ELF-1 (cell line): ENCODE measurements around the gene WASHC2A.
"Not testable (repeated sequence)": the region's sequence is repeated elsewhere in the genome, so short reads cannot be mapped to it uniquely, and the experiment has no call there.

ENCODE experiments used
- DNase-seq: peaks from one replicate; pipeline ENCODE4 v3.0.0-alpha.2; 2016; ENCODE audit warnings: low read depth, low spot score

The WASHC2A gene

DNA sequence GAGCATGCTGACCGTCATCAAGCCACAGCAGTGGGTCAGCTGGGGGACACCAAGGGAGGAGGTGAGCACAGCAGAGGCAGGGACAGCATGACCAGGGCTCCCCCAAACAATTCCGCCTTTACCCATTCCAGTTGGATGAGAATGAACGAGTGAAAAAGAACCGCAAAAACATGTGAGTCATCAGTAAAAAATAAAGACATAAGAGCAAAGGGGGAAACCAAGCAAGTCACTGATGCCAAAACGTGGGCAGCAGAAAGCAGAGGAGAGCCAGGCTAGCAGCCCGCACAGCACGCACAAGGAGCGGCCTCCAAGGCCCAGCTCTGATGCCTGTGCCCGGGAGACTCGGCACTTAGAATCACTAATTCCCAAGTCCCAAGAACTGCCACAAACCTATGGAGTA is 7.8 kb upstream of the WASHC2A start:
- not testable (repeated sequence) for DNase-seq

DNA sequence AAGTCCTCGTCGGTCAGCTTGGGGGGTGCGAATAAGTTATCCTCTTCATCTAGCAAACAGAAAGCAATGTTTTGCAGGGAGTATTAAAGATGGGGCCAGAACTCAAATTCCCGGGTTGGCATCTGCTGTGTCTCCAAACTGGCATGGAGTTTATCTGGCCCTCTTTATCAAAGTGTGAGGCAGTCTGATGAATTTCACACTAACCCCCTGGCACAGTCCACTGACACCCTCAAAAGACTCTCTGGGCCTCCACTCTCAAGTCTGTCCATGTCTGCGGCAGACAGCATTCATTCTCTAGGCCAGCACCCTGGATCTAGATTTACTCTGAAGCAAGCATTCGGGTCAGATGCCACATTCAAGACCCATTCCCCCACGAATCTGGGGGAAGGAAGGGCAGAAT is 6.2 kb upstream of the WASHC2A start:
- not testable (repeated sequence) for DNase-seq

DNA sequence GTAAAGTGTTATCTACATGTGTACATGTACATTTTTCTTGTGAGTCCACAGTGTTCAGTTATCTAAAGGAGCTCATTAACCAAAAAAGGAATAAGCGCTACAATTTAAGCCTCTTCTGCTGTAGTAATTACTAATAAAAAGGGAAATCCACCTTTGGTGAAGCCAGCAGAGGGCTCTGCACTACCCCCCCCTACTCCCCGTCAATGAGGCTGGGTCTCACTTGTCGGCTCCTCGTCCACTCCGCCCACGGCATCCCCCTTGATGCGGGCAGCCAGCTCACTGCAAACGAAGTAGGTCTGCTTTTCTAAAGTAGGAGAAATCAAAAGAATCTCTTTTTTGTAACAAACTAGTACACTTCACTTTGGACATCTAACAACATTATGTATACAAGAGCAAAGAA is 4.7 kb upstream of the WASHC2A start:
- DNase-seq, result peak; percentile 6

DNA sequence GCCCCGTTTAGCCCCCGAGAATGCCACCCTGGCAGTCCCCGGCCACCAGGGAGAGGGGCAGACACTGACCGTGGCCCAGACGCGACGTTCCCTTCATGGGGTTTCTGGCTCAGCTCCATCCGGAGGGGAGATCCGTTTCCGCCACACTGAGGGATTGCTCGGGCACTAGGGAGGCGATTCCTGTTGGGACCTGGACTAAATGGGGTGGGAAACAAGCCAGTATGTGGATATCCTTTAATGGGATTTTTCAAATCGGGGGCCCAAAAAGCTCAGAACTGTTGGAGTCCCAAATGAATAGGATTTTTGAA is 552 bp downstream of the WASHC2A start:
- not testable (repeated sequence) for DNase-seq

GRCh38 chr10:50075139-50075538 is 7.4 kb downstream of the WASHC2A start:
- not testable (repeated sequence) for DNase-seq

DNA sequence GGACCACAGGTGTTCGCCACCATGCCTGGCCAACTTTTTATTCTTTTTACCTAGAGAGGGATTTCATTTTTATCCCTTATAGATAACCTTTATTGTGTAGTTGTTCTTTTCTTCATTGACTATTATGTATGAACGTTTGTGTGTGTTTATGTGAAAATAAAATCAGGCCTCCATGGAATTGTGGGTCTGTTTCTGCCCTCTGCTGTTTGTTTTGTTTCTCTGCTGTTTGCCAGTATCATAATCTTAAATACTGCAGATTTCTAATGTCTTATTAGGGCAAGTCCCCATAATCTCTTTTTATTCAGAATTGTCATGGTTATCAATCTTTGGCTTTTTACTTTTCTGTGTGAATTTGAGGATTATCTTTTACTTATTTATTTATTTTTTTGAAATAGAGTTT is 7.8 kb downstream of the WASHC2A start:
- not testable (repeated sequence) for DNase-seq

DNA sequence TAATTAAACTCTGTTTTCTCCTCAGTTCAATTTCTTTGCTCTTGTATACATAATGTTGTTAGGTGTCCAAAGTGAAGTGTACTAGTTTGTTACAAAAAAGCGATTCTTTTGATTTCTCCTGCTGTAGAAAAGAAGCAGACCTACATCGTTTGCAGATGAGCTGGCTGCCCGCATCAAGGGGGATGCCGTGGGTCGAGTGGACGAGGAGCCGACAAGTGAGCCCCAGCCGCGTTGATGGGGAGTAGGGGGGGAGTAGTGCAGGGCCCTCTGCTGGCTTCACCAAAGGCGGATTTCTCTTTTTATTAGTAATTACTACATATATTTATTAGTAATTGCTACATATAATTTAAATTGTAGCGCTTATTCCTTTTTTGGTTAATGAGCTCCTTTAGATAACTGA is 23.6 kb downstream of the WASHC2A start:
- DNase-seq, result not testable (repeated sequence)

DNA sequence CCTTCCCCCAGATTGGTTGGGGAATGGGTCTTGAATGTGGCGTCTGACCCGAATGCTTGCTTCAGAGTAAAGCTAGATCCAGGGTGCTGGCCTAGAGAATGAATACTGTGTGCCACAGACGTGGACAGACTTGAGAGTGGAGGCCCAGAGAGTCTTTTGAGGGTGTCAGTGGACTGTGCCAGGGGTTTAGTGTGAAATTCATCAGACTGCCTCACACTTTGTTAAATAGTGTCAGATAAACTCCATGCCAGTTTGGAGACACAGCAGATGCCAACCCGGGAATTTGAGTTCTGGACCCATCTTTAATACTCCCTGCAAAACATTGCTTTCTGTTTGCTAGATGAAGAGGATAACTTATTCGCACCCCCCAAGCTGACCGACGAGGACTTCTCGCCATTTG is 25.2 kb downstream of the WASHC2A start:
- not testable (repeated sequence) for DNase-seq

DNA sequence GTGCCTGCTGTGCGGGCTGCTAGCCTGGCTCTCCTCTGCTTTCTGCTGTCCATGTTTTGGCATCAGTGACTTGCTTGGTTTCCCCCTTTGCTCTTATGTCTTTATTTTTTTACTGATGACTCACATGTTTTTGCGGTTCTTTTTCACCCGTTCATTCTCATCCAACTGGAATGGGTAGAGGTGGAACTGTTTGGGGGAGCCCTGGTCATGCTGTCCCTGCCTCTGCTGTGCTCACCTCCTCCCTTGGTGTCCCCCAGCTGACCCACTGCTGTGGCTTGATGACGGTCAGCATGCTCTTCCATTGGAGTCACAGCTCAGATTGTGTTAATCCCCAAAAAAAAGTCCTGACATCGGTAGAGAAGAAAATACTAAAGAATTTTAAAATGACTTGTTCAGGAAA is 26.9 kb downstream of the WASHC2A start:
- not testable (repeated sequence) for DNase-seq

DNA sequence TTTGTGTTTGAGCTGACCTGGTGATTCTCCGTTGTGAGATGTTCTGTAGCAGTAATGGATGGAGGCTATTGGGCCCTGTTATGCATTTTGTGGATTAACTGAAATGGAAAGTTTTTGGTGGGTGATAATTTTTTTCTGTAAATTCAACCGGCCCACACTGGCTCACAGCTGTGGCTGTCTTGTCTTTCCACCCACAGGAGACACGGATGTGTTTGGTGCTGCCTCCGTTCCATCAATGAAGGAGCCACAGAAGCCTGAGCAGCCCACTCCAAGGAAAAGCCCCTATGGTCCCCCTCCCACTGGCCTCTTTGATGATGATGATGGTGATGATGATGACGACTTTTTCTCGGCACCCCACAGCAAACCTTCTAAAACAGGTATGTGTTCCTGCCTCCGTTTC is 27.6 kb downstream of the WASHC2A start:
- DNase-seq, result not testable (repeated sequence)

DNA sequence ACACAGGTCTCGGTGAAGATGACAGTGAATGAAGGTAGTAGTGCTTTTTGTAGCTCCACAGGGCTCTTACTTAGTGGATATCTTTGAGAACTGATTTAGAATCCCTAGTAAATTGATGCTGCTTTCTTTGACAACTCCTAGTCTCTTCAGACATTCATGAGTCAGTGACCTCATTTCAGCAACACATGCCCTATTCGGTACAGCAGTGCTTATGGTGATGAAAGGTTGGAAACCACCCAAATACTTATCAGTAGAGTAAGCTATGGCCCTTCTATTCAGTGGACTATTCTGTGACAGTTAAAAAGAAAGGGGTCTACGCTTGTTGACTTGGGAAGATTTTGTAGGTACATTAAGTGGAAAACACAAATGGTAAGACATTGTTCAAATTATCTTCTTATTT is 29.0 kb downstream of the WASHC2A start:
- not testable (repeated sequence) for DNase-seq

GRCh38 chr10:50098645-50099044 is 30.9 kb downstream of the WASHC2A start:
- not testable (repeated sequence) for DNase-seq

GRCh38 chr10:50101139-50101582 is 33.4 kb downstream of the WASHC2A start:
- DNase-seq, result not testable (repeated sequence)

DNA sequence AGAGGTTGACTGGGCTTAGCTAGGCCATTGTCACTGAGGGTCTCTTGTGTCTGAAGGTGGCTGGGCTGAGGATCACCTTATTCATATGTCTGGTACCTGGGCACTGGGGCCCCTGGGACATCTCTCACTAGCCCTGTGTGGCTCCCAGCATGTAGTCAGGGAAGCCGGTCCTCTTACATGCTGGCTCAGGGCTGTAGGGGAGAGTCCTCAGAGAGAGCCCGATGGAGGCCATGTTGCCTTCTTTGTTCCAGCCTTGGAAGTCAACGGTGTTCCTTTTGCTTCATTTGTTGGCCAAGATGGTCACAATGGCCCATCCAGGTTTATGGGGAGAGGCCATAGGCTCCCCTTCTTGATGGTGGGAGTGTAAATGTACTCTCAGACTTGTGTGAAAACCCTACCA is 34.0 kb downstream of the WASHC2A start:
- DNase-seq, result not testable (repeated sequence)

DNA sequence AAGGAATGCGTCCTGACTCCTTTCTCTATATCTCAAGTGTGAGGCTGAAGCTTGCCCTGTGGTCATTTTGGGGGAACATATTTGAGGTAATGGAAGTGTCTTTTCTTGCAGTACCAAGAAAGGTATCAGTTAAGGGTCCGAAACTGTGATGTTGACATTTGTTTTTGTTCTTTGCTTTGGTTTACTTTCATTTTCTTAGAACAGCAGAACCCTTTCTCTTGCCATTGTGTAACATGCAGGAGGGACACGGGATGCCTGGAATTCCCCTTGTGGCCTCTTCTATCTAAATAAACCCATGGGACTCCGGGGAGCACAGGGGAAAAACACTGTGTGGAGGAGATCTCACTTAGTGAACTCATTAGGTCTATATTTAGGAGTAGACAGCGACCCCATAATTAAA is 34.5 kb downstream of the WASHC2A start:
- DNase-seq, result not testable (repeated sequence)

GRCh38 chr10:50108999-50109698 is 41.4 kb downstream of the WASHC2A start:
- DNase-seq, result not testable (repeated sequence)

GRCh38 chr10:50112419-50113112 is 44.8 kb downstream of the WASHC2A start:
- DNase-seq, result not testable (repeated sequence)

DNA sequence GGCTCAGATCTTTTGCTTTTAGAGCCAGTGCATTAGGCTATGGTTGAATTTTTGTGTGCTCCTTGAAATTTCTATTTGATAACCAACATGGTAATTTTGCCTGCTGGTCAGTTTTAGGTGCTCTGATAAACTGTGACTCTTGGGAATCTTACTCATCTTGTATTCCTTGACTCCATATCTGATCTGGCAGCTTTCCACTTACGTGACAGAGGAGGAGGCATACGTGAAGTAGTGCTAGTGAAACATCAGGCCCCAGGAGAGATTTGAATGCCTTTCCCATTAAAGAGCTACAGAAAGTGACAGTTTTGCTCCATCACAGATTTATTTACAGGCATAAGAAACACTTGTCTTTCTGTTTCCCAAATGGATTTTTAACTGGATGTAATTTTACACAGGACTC is 59.0 kb downstream of the WASHC2A start:
- DNase-seq, result not testable (repeated sequence)

GRCh38 chr10:50127770-50128292 is 60.1 kb downstream of the WASHC2A start:
- not testable (repeated sequence) for DNase-seq

- DNase-seq, result not testable (repeated sequence)
These were observed 63.7 kb downstream of the WASHC2A start for GRCh38 chr10:50131245-50131965.

DNA sequence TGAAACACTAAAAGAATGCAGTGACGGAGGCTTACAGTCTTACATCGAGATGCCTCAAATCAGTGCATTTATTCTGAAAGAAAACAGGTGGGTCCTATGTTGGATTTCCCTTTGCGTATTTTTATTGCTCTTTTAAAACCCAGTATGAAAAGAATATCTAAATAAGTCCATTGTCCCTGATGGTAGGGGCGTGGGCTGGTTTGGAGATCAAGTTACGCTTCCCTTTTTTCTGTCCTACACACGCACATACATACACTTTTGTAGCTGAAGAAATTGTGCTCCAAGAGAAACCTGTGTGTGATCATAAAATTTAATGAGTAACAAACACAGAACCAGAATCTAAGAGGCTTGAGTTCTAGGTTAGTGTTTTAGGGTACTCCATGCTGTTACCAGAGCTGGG is 64.6 kb downstream of the WASHC2A start:
- DNase-seq, result not testable (repeated sequence)

DNA sequence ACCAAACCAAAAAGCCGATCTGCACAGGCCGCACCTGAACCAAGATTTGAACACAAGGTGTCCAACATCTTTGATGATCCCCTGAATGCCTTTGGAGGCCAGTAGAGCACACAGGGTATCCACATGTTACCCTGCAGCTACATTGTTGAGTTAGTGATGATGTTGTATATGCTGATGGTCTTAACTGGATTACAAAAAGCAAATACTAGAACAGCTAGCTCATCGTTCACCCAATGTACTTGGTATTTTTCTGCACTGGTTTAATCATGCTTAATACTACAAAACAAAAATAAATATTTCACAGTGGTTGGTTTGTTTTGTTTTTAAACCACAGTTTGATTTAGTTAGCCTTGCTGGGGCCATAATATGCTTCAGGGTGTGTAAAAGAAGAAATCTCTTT is 65.1 kb downstream of the WASHC2A start:
- not testable (repeated sequence) for DNase-seq
